ENCODE data around the gene NRN1.
A peak's percentile ranks its signal among the peaks of the same experiment; 100 is the strongest.

The NRN1 gene

GRCh38 chr6:6002005-6002847 lies 4.5 kb downstream of the NRN1 start:
- no peak for DNase-seq (ENCODE audit: low read depth)

GRCh38 chr6:6001443-6001842 lies 5.3 kb downstream of the NRN1 start:
- no peak for DNase-seq (ENCODE audit: low read depth)

GRCh38 chr6:5999688-6000608 lies 6.8 kb downstream of the NRN1 start:
- DNase-seq (ENCODE audit: low read depth), result no peak

GRCh38 chr6:5998711-5999687 lies 7.7 kb downstream of the NRN1 start:
- no peak for DNase-seq (ENCODE audit: low read depth)

GRCh38 chr6:5998236-5998635 lies 8.5 kb downstream of the NRN1 start:
- no peak for DNase-seq (ENCODE audit: low read depth)

GRCh38 chr6:5997420-5997987 lies 9.2 kb downstream of the NRN1 start:
- DNase-seq (ENCODE audit: low read depth), result no peak

- no peak for DNase-seq (ENCODE audit: low read depth)
Observed at GRCh38 chr6:5996714-5997419, 9.9 kb downstream of the NRN1 start.

GRCh38 chr6:5995949-5996713 lies 10.6 kb downstream of the NRN1 start:
- peak; percentile 79 for DNase-seq (ENCODE audit: low read depth)

GRCh38 chr6:5995658-5995948 lies 11.1 kb downstream of the NRN1 start:
- no peak for DNase-seq (ENCODE audit: low read depth)

- no peak for DNase-seq (ENCODE audit: low read depth)
Observed at GRCh38 chr6:5994999-5995657, 11.6 kb downstream of the NRN1 start.

GRCh38 chr6:5994234-5994998 lies 12.3 kb downstream of the NRN1 start:
- DNase-seq (ENCODE audit: low read depth), result no peak

GRCh38 chr6:5992551-5993225 lies 14.0 kb downstream of the NRN1 start:
- DNase-seq (ENCODE audit: low read depth), result no peak

- DNase-seq (ENCODE audit: low read depth), result no peak
Observed at GRCh38 chr6:5990786-5991185, 15.9 kb downstream of the NRN1 start.

GRCh38 chr6:5989141-5989723 lies 17.5 kb downstream of the NRN1 start:
- no peak for DNase-seq (ENCODE audit: low read depth)

GRCh38 chr6:5986861-5987260 lies 19.9 kb downstream of the NRN1 start:
- DNase-seq (ENCODE audit: low read depth), result no peak

- DNase-seq (ENCODE audit: low read depth), result no peak
Observed at GRCh38 chr6:5984150-5985089, 22.3 kb downstream of the NRN1 start.
